H54 (cell line): Measurements from ENCODE around the gene AAMP.
A peak's percentile ranks its signal among the peaks of the same experiment; 100 is the strongest.
"Not testable (repeated sequence)": the region's sequence is repeated elsewhere in the genome, so short reads cannot be mapped to it uniquely, and the experiment has no call there.

Source experiments
- DNase-seq: peaks from one replicate; pipeline ENCODE4 v3.0.0; 2011; ENCODE audit warnings: low spot score, mixed read lengths; ENCODE audit not compliant: insufficient read length
- FAIRE-seq: peaks from 3 replicates; lab custom pipeline; 2011; peaks lifted over from hg19 to GRCh38; lab: Jason Lieb, UNC
- POLR2A ChIP-seq: IDR thresholded peaks from 2 replicates; pipeline ENCODE4 v1.6.1; 2011; ENCODE audit warnings: low read depth, mild to moderate bottlenecking, low read length

The AAMP gene

DNA sequence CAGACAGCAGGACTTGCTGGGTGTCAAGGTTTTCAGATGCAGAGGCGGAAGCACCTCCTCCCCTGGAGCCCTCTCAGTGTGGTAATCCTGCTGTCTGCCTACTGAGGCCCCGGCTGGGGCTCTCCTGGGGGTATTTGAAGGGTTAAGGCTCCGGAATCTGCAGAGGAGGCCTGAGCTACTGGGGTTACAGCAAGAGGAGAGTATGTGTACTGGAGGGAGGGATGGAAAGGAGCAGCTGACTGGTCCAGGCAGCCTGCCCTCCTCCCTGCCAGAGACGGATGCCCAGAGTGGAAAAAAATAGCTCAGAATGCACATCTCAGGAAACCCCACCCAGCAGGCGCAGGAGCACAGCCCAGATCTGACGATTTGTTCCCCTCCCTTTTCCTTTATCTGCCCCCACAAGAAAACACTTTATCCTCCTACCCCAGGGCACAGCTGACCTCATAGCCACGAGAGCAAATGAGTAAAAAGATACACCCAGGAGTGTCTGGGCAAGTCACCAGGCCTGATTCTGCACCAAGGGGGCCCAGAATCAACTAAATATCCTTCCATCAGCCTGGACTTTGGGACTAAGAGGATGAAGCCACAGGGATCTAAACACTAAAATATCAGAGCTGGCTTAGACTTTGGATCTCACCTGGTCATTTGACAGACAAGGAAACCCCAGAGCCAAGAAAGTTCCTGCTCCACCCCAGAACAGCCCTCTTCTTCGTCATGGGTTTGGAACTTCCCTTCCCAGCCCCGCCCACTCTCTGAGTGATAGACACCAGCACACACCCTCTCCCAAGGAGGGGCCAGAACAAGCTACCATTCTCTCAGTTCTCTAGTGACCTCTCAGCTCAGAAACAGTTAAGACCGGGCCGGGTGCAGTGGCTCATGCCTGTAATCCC lies 16.9 kb upstream of the AAMP start:
- DNase-seq (peak; percentile 83), FAIRE-seq (peak; percentile 53)
- TF ChIP-seq POLR2A = peak; percentile 34; the same call in 1 of the 2 replicates

DNA sequence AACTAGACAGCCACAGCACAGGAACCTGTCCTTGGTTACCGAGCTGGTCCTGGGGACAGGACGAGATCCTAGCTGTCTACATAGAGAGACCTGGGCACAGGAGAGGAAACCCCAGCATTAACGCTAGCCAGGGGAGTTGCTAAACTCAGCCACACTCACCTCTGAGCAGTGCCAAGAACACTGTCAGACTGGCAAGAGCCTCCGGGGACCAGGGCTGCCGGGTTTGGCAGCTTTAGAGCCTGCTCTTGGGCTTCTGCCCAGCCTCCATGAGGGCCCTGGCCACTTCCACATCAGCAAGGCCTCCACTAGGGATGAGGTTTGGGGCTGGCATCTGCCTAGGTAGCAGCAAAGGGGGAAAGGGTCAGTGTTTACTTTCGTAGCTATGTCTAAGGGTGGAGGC lies 15.7 kb upstream of the AAMP start:
- FAIRE-seq = no peak
- TF ChIP-seq POLR2A = no peak
- no peak for DNase-seq

GRCh38 chr2:218284106-218284811 lies 14.3 kb upstream of the AAMP start:
- TF ChIP-seq POLR2A = no peak
- DNase-seq (peak; percentile 80), FAIRE-seq (peak; percentile 71)

GRCh38 chr2:218282173-218282991 lies 12.4 kb upstream of the AAMP start:
- TF ChIP-seq POLR2A = no peak
- FAIRE-seq = no peak
- no peak for DNase-seq

- FAIRE-seq = no peak
Measured at GRCh38 chr2:218281449-218281848, 11.5 kb upstream of the AAMP start.

GRCh38 chr2:218280260-218280870 lies 10.4 kb upstream of the AAMP start:
- TF ChIP-seq POLR2A = no peak
- DNase-seq (no peak), FAIRE-seq (no peak)

More at GRCh38 chr2:218281449-218281848, 11.5 kb upstream of the AAMP start:
- no peak for TF ChIP-seq POLR2A
- DNase-seq = no peak

GRCh38 chr2:218278531-218279360 lies 8.8 kb upstream of the AAMP start:
- FAIRE-seq = no peak
- no peak for DNase-seq
- TF ChIP-seq POLR2A = no peak

GRCh38 chr2:218277921-218278320 lies 8.0 kb upstream of the AAMP start:
- DNase-seq = no peak
- no peak for TF ChIP-seq POLR2A
- no peak for FAIRE-seq

DNA sequence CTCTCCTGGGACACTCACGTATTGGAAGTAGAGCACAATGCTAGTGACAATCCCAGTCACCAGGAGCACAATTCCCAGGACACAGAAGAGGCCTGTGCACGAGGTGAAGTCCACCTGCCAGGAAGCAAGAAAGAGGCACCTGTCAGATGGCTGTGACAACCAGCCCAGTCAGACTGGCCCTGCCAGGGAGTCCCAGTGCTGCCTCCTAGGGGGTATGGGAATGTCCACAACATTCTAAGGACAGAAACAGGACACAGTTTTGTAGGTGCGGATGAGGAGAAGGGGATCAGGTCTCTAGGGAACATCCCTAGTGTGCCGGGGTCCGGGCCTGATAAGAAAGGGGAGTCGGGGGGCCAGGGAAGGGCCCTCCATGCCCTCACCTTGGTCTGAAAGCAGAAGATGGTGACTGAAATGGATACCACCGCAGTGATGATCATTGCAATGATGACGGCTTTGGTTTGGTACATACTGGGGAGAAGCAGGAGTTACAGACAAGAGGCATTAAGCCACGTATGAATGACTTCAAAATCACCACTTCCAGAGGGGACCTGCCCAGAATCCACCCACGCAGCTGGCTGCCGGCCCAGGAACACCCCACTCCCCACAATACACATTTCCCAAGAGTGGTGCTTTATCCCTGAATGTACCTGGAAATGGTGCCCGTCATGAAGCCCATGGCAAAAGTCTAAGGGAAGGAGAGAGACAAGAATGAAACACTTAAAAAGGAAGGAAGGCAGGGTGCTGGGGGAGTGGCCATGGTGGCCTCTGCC lies 7.2 kb upstream of the AAMP start:
- no peak for DNase-seq
- FAIRE-seq = no peak

GRCh38 chr2:218275371-218276072 lies 5.6 kb upstream of the AAMP start:
- TF ChIP-seq POLR2A = no peak
- DNase-seq (no peak), FAIRE-seq (no peak)

More for the DNA sequence above, 7.2 kb upstream of the AAMP start:
- TF ChIP-seq POLR2A = no peak

DNA sequence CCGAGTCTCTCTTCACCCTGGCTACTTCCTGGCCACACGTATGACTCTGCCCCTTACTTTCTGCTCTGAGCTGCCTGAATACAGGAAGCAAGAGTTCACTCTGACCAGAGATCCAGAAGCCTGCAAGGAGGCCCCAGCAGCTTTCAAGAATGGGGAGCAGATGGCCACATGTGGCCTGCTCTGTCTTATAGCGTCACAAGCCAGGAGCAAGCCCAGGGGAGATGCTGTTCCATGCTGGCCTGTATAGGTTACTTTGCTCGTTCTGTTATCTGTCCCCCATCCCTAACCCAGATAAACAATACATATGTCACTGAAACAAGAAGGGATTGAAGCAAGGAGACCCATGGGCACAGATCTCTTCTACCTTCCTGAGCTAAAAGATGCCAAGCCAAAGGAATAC lies 4.6 kb upstream of the AAMP start:
- DNase-seq (no peak), FAIRE-seq (no peak)
- no peak for TF ChIP-seq POLR2A

- no peak for DNase-seq
- TF ChIP-seq POLR2A = no peak
- no peak for FAIRE-seq
Measured at GRCh38 chr2:218273908-218274249, 3.9 kb upstream of the AAMP start.

DNA sequence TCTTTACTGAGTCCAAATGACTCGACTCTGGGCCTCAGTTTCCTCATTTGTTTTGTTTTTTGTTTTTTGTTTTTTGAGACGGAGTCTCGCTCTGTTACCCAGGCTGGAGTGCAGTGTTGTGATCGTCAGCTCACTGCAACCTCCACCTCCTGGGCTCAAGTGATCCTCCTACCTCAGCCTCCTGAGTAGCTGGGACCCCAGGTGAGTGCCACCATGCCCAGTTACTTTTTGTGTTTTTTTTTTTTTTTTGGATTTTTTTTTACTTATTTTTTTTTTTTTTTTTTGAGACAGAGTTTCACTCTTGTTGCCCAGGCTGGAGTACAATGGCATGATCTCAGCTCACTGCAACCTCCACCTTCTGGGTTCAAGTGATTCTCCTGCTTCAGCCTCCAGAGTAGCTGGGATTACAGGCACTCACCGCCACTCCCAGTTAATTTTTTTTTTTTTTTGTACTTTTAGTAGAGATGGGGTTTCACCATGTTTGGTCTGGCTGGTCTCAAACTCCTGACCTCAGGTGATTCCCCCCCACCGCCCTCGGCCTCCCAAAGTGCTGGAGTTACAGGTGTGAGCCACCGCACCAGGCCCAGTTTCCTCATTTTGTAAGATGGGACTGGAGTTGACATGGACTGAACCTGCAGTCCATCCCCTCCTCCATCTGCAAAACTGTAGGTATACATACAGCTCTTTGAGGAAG lies 3.4 kb upstream of the AAMP start:
- not testable (repeated sequence) for DNase-seq, FAIRE-seq
